ENCODE measurements around the gene RFX2.

DNA sequence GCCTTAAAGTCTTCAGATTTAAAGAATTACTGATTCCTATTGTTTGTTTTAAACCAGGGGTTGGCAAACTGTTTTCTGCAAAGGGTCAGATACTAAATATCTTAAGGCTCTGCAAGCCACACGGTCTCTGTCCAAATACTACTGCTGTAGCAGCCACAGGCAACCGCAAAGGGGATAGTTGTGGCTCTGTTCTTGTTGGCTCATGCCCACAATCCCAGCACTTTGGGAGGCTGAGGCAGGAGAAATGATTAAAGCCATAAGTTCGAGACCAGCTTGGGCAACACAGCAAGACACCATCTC lies 154.7 kb downstream of the RFX2 start:
- TF ChIP-seq POLR2A (IDR thresholded peaks at IDR 0.05; ENCODE audit: low read depth, low read length) (no peak), POLR2AphosphoS5 (IDR thresholded peaks at IDR 0.05; ENCODE audit: low read depth, low read length) (no peak)
